Hepatocyte (in vitro differentiated cells): Measurements from ENCODE around the gene ARL2.

Experiments
- CTCF ChIP-seq: fragments of 200-600 bp; sonication (generic); IDR thresholded peaks from 2 replicates; pipeline ENCODE4 v1.5.1; 2016; ENCODE audit warnings: antibody characterized with exemption, mild to moderate bottlenecking; ENCODE audit not compliant: poor library complexity
- EZH2 ChIP-seq: fragments of 200-600 bp; sonication (generic); IDR thresholded peaks from 2 replicates; pipeline ENCODE4 v1.6.1; 2016; ENCODE audit warnings: antibody characterized with exemption, mild to moderate bottlenecking, borderline replicate concordance
- EZH2phosphoT487 ChIP-seq: fragments of 200-600 bp; sonication (generic); IDR thresholded peaks from one replicate; pipeline ENCODE4 v1.6.1; 2018; ENCODE audit warnings: antibody characterized with exemption, mild to moderate bottlenecking, low read depth, moderate library complexity; ENCODE audit not compliant: unreplicated experiment, severe bottlenecking

- peak; percentile 64 for TF ChIP-seq CTCF
- TF ChIP-seq EZH2: no peak
- TF ChIP-seq EZH2phosphoT487: no peak
Measured at GRCh38 chr11:65027213-65028067, 13.5 kb downstream of the ARL2 start, which contains the start of gene SNX15.
